GM23338 (cell line): ENCODE results near the gene EHD2. TPM values are rescaled to one million over a fixed set of nuclear protein-coding genes. Genes with fewer than 3 reads are reported as not detected.

ENCODE experiments used
- ATAC-seq: fragments of 200-7000 bp; cut with Tn5 transposase; 3 replicates; pipeline ENCODE4 v1.9.1; 2020
- DNase-seq: peaks from one replicate; pipeline ENCODE4 v3.0.0-alpha.2; 2015; ENCODE audit warnings: low spot score
- H2AFZ ChIP-seq: fragments of 200-600 bp; sonication (generic); 2 replicates; pipeline ENCODE4 v1.8.0; 2016; ENCODE audit warnings: antibody characterized with exemption, mild to moderate bottlenecking, moderate library complexity
- H3F3A ChIP-seq: fragments of 200-600 bp; sonication (generic); replicated peaks from 2 replicates; pipeline ENCODE4 v1.8.0; 2017; ENCODE audit warnings: antibody characterized with exemption, mixed run types, low read depth
- H3K27ac ChIP-seq: fragments of 200-600 bp; sonication (generic); 2 replicates; pipeline ENCODE4 v1.6.1; 2016; ENCODE audit warnings: low read depth
- H3K27me3 ChIP-seq: fragments of 200-600 bp; sonication (generic); 2 replicates; pipeline ENCODE4 v1.8.0; 2016; ENCODE audit warnings: mild to moderate bottlenecking, mixed run types, moderate library complexity; ENCODE audit not compliant: insufficient read depth
- H3K36me3 ChIP-seq: fragments of 200-600 bp; sonication (generic); 2 replicates; pipeline ENCODE4 v1.8.0; 2016; ENCODE audit warnings: mild to moderate bottlenecking; ENCODE audit not compliant: insufficient read depth
- H3K4me1 ChIP-seq: fragments of 200-600 bp; sonication (generic); 2 replicates; pipeline ENCODE4 v1.8.0; 2016; ENCODE audit warnings: mild to moderate bottlenecking, moderate library complexity; ENCODE audit not compliant: insufficient read depth
- H3K4me2 ChIP-seq: fragments of 200-600 bp; sonication (generic); 2 replicates; pipeline ENCODE4 v1.7.1; 2017; ENCODE audit warnings: mixed run types
- H3K4me3 ChIP-seq: fragments of 200-600 bp; sonication (generic); 2 replicates; pipeline ENCODE4 v1.6.1; 2016; ENCODE audit warnings: mixed run types
- H3K79me2 ChIP-seq: fragments of 200-600 bp; sonication (generic); replicated peaks from 2 replicates; pipeline ENCODE4 v1.8.0; 2017; ENCODE audit warnings: mild to moderate bottlenecking; ENCODE audit not compliant: insufficient read depth
- H3K9me2 ChIP-seq: fragments of 200-600 bp; sonication (generic); 2 replicates; pipeline ENCODE4 v1.8.0; 2017; ENCODE audit not compliant: insufficient read depth
- H4K20me1 ChIP-seq: fragments of 200-600 bp; sonication (generic); replicated peaks from 2 replicates; pipeline ENCODE4 v1.8.0; 2017; ENCODE audit warnings: mild to moderate bottlenecking; ENCODE audit not compliant: insufficient read depth
- H3K27ac Mint-ChIP-seq: 2 replicates; pipeline ENCODE4 v1.8.0; 2020; ENCODE audit warnings: inconsistent platforms, mild to moderate bottlenecking, moderate library complexity, mixed read lengths
- H3K27me3 Mint-ChIP-seq: 3 replicates; pipeline ENCODE4 v1.8.0; 2022; ENCODE audit warnings: low read depth, mild to moderate bottlenecking, moderate library complexity, mixed read lengths, inconsistent platforms; ENCODE audit not compliant: insufficient read depth, poor library complexity
- H3K36me3 Mint-ChIP-seq: 3 replicates; pipeline ENCODE4 v1.8.0; 2021; ENCODE audit warnings: low read depth, mild to moderate bottlenecking, inconsistent platforms, moderate library complexity, mixed read lengths
- H3K4me1 Mint-ChIP-seq: 3 replicates; pipeline ENCODE4 v1.8.0; 2020; ENCODE audit warnings: mild to moderate bottlenecking, inconsistent platforms, mixed read lengths
- H3K4me3 Mint-ChIP-seq: 3 replicates; pipeline ENCODE4 v1.8.0; 2021; ENCODE audit warnings: moderate library complexity, mild to moderate bottlenecking, inconsistent platforms, mixed read lengths
- H3K9me3 Mint-ChIP-seq: 3 replicates; pipeline ENCODE4 v1.8.0; 2020; ENCODE audit warnings: moderate library complexity, mild to moderate bottlenecking, inconsistent platforms, mixed read lengths
- CREB1 ChIP-seq: fragments of 250-450 bp; sonication (Bioruptor Pico); IDR thresholded peaks from 2 replicates; pipeline ENCODE4 v1.5.0; 2020; ENCODE audit warnings: low read depth, mild to moderate bottlenecking, moderate library complexity
- ETS1 ChIP-seq: IDR thresholded peaks from 2 replicates; pipeline ENCODE4 v1.6.1; 2016; ENCODE audit warnings: antibody characterized with exemption
- EZH2 ChIP-seq: fragments of 200-600 bp; sonication (generic); IDR thresholded peaks from one replicate; pipeline ENCODE4 v1.8.0; 2017; ENCODE audit warnings: antibody characterized with exemption, mild to moderate bottlenecking, low read depth; ENCODE audit not compliant: unreplicated experiment
- JUNB ChIP-seq: IDR thresholded peaks from one replicate; pipeline ENCODE4 v1.6.1; 2016; ENCODE audit warnings: antibody characterized with exemption; ENCODE audit not compliant: unreplicated experiment
- POLR2AphosphoS5 ChIP-seq: IDR thresholded peaks from 2 replicates; pipeline ENCODE4 v1.6.1; 2016; ENCODE audit warnings: antibody characterized with exemption, low read depth
- REST ChIP-seq: IDR thresholded peaks from one replicate; pipeline ENCODE4 v1.6.1; 2018; ENCODE audit warnings: antibody characterized with exemption; ENCODE audit not compliant: unreplicated experiment
- STAT1 ChIP-seq: IDR thresholded peaks from one replicate; pipeline ENCODE4 v1.6.1; 2016; ENCODE audit warnings: antibody characterized with exemption; ENCODE audit not compliant: unreplicated experiment
- polyA plus RNA-seq: library from polyadenylated mRNA; unstranded; fragments of >200 nt; fragmentation: Nextera tagmentation; extraction: Ambion mirVana; gene quantifications from 2 replicates; pipeline ENCODE4 v1.2.1, GENCODE V29; 2016
- total RNA-seq: library from RNA; depleted of rRNA; stranded (reverse); fragments of >200 nt; shearing (Covaris generic); gene quantifications from 2 replicates; pipeline ENCODE4 v1.2.3, GENCODE V29; 2014

EHD2 gene
- total and polyA plus RNA-seq, 2 experiments from 2014 or later, result 6.6 to 10.8 TPM

- TF ChIP-seq REST, result no peak
- no peak for TF ChIP-seq JUNB
- no peak for TF ChIP-seq ETS1
These were observed 48.9 kb downstream of the EHD2 start (continued) for GRCh38 chr19:47762151-47762550.

GRCh38 chr19:47762615-47763308 is 49.5 kb downstream of the EHD2 start:
- Histone ChIP-seq H4K20me1 (0 out of 2 replicates have a peak, but pooled peaks cover 4% of the 10 kb centered on the region), H3K36me3 (peaks cover 14% of the 10 kb centered on the region), H3K4me2 (no peak overlapping the region), H2AFZ (no peak overlapping the region), H3K27me3 (no peaks in the 10 kb centered on the region), H3K27ac (no peak overlapping the region), H3K4me3 (no peak overlapping the region), H3K79me2 (no peaks in the 10 kb centered on the region), H3K4me1 (no peaks in the 10 kb centered on the region; the same call in 1 of the 2 replicates), H3K9me2 (no peaks in the 10 kb centered on the region), H3F3A (peaks cover 21% of the 10 kb centered on the region)
- H3K9me3 Mint-ChIP-seq, result no peaks in the 10 kb centered on the region; the same call in 2 of the 3 replicates
- peaks cover 16% of the 10 kb centered on the region for H3K27me3 Mint-ChIP-seq
- ATAC-seq, result no peak
- no peak overlapping the region for H3K27ac Mint-ChIP-seq
- peaks cover 21% of the 10 kb centered on the region for H3K36me3 Mint-ChIP-seq
- DNase-seq, result peak; percentile 13
- H3K4me1 Mint-ChIP-seq, result peaks cover 8% of the 10 kb centered on the region
- H3K4me3 Mint-ChIP-seq, result no peak overlapping the region; the same call in 2 of the 3 replicates
- TF ChIP-seq STAT1 (no peak), CREB1 (CRISPR knock-in tag) (no peak), REST (no peak), JUNB (no peak), EZH2 (no peak), POLR2AphosphoS5 (no peak), ETS1 (no peak)
